H1 (cell line): ENCODE results near the gene PRSS50. TPM values are rescaled to one million over a fixed set of nuclear protein-coding genes. Genes with fewer than 3 reads are reported as not detected.

Experiments used
- BCL11A ChIP-seq, 2 experiments: IDR thresholded peaks; one replicate each; pipeline ENCODE4 v1.6.1; 2011; ENCODE audit warnings: low read depth in 2 of 2, low read length in 2 of 2, mild to moderate bottlenecking in 2 of 2
- BRCA1 ChIP-seq: IDR thresholded peaks from 2 replicates; pipeline ENCODE4 v1.6.1; 2012; ENCODE audit warnings: low read depth, low read length, improper control_type of control experiment
- CBX5 ChIP-seq: fragments of 300-800, 300-1000 bp; sonication (generic); IDR thresholded peaks from 2 replicates; pipeline ENCODE4 v1.7.1; 2016; ENCODE audit warnings: antibody characterized with exemption, low read length, low read depth
- CBX8 ChIP-seq: fragments of 300-800, 300-1000 bp; sonication (generic); IDR thresholded peaks from 2 replicates; pipeline ENCODE4 v1.7.1; 2016; ENCODE audit warnings: low read depth, low read length, borderline replicate concordance
- CEBPB ChIP-seq: IDR thresholded peaks from 2 replicates; pipeline ENCODE4 v1.6.1; 2012; ENCODE audit warnings: low read depth, low read length
- CTBP2 ChIP-seq: IDR thresholded peaks from 2 replicates; pipeline ENCODE4 v1.7.0; 2011; ENCODE audit warnings: borderline replicate concordance, mild to moderate bottlenecking, moderate library complexity, mixed read lengths, low read length; ENCODE audit not compliant: insufficient read depth, insufficient read length
- EZH2 ChIP-seq: fragments of 200-600 bp; sonication (generic); IDR thresholded peaks from 2 replicates; pipeline ENCODE4 v1.7.1; 2012; ENCODE audit warnings: low read depth, mild to moderate bottlenecking, moderate library complexity, low read length, inconsistent platforms; ENCODE audit not compliant: severe bottlenecking
- GTF2F1 ChIP-seq: IDR thresholded peaks from 2 replicates; pipeline ENCODE4 v1.6.1; 2012; ENCODE audit warnings: low read depth, low read length, improper control_type of control experiment, borderline replicate concordance
- NRF1 ChIP-seq: IDR thresholded peaks from 2 replicates; pipeline ENCODE4 v1.6.1; 2011; ENCODE audit warnings: mild to moderate bottlenecking, low read depth, low read length, improper control_type of control experiment
- POLR2A ChIP-seq, 2 experiments: IDR thresholded peaks; 1 replicate in 1 of 2; 2 replicates in 1 of 2; pipeline ENCODE4 v1.6.1; 2011; ENCODE audit warnings: low read depth in 2 of 2, low read length in 2 of 2, mild to moderate bottlenecking in 2 of 2; ENCODE audit errors: control extremely low read depth in 1 of 2
- POU5F1 ChIP-seq: IDR thresholded peaks from 2 replicates; pipeline ENCODE4 v1.6.1; 2011; ENCODE audit warnings: low read depth, mild to moderate bottlenecking, low read length, moderate library complexity
- RNF2 ChIP-seq: fragments of 200-900, 300-1000 bp; sonication (generic); IDR thresholded peaks from 2 replicates; pipeline ENCODE4 v1.7.1; 2016; ENCODE audit warnings: borderline replicate concordance, low read depth, mild to moderate bottlenecking, antibody characterized with exemption, low read length; ENCODE audit not compliant: poor library complexity, severe bottlenecking; ENCODE audit errors: missing control alignments
- SP4 ChIP-seq: IDR thresholded peaks from 2 replicates; pipeline ENCODE4 v1.6.1; 2012; ENCODE audit warnings: low read length, inconsistent platforms
- SRF ChIP-seq: IDR thresholded peaks from 2 replicates; pipeline ENCODE4 v1.6.1; 2011; ENCODE audit warnings: mild to moderate bottlenecking, low read depth, low read length, moderate library complexity
- TCF12 ChIP-seq: IDR thresholded peaks from 2 replicates; pipeline ENCODE4 v1.6.1; 2011; ENCODE audit warnings: low read depth, mild to moderate bottlenecking, low read length
- USF2 ChIP-seq: IDR thresholded peaks from 2 replicates; pipeline ENCODE4 v1.6.1; 2011; ENCODE audit warnings: low read length, improper control_type of control experiment
- ZNF274 ChIP-seq: IDR thresholded peaks from 2 replicates; pipeline ENCODE4 v1.7.0; 2012; ENCODE audit warnings: low read length, borderline replicate concordance; ENCODE audit errors: extremely low read depth
- polyA plus RNA-seq, 7 experiments: library from polyadenylated mRNA; depleted of rRNA in 3 of 7; stranded (reverse) in 5 of 7; unstranded in 2 of 7; fragments of >200 nt in 5 of 7; fragments of 200-250 nt in 2 of 7; gene quantifications; 1 replicate in 5 of 7; 2 replicates in 1 of 7; 4 replicates in 1 of 7; pipeline versions ENCODE4 v1.2.1 to v1.2.3, GENCODE V29; 2011 to 2013; ENCODE audit warnings: missing spikeins in 2 of 7, mixed read lengths in 2 of 7
- total RNA-seq: library from RNA; stranded (reverse); fragmentation: NEBNext Ultra II Directional; extraction: Animal tissue kit (Norgen Biotek cat#: 25700); gene quantifications from 2 replicates; pipeline ENCODE4 v1.2.1, GENCODE V29; 2021
- TF ChIP-seq, protein P1 (sequence below), 3 experiments: IDR thresholded peaks; 1 replicate in 2 of 3; 2 replicates in 1 of 3; pipeline versions ENCODE4 v1.5.1 to v1.6.1; 2011; ENCODE audit warnings: low read length in 3 of 3, mild to moderate bottlenecking in 3 of 3, inconsistent platforms in 2 of 3, low read depth in 1 of 3, moderate library complexity in 1 of 3; ENCODE audit not compliant: insufficient read depth in 1 of 3; ENCODE audit errors: control extremely low read depth in 1 of 3
- TF ChIP-seq, protein P2 (sequence below): IDR thresholded peaks from 2 replicates; pipeline ENCODE4 v1.6.1; 2012; ENCODE audit warnings: low read length, inconsistent platforms

PRSS50 gene
- total and polyA plus RNA-seq, 2 of the 8 experiments (the other 6 are each of a cell fraction or from before 2014, with no cell fraction given), result 0.47 to 0.71 TPM

GRCh38 chr3:46717447-46718231 is at the start of gene PRSS50 (continued):
- TF ChIP-seq, protein P1, sequence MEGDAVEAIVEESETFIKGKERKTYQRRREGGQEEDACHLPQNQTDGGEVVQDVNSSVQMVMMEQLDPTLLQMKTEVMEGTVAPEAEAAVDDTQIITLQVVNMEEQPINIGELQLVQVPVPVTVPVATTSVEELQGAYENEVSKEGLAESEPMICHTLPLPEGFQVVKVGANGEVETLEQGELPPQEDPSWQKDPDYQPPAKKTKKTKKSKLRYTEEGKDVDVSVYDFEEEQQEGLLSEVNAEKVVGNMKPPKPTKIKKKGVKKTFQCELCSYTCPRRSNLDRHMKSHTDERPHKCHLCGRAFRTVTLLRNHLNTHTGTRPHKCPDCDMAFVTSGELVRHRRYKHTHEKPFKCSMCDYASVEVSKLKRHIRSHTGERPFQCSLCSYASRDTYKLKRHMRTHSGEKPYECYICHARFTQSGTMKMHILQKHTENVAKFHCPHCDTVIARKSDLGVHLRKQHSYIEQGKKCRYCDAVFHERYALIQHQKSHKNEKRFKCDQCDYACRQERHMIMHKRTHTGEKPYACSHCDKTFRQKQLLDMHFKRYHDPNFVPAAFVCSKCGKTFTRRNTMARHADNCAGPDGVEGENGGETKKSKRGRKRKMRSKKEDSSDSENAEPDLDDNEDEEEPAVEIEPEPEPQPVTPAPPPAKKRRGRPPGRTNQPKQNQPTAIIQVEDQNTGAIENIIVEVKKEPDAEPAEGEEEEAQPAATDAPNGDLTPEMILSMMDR (IDR thresholded peaks at IDR 0.05; ENCODE audit: control extremely low read depth in 1 of 3, insufficient read depth in 1 of 3, low read depth in 1 of 3, low read length in 3 of 3), result peak in 2 of 3 experiments; percentile 98 to 100; a peak in 3 of 4 replicates
- no peak for TF ChIP-seq CBX8
- no peak for TF ChIP-seq EZH2
- TF ChIP-seq ZNF274, result no peak
- TF ChIP-seq, protein P2, sequence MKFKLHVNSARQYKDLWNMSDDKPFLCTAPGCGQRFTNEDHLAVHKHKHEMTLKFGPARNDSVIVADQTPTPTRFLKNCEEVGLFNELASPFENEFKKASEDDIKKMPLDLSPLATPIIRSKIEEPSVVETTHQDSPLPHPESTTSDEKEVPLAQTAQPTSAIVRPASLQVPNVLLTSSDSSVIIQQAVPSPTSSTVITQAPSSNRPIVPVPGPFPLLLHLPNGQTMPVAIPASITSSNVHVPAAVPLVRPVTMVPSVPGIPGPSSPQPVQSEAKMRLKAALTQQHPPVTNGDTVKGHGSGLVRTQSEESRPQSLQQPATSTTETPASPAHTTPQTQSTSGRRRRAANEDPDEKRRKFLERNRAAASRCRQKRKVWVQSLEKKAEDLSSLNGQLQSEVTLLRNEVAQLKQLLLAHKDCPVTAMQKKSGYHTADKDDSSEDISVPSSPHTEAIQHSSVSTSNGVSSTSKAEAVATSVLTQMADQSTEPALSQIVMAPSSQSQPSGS, result no peak
- TF ChIP-seq GTF2F1, result no peak
- TF ChIP-seq CEBPB, result no peak
- no peak for TF ChIP-seq BRCA1
- no peak for TF ChIP-seq SP4
- no peak for TF ChIP-seq RNF2
- peak; percentile 74 for TF ChIP-seq CTBP2
- TF ChIP-seq TCF12, result no peak
- 0 out of 2 replicates have a peak, but pooled peaks have one; percentile 5 for TF ChIP-seq SRF
- no peak for TF ChIP-seq POLR2A (IDR thresholded peaks at IDR 0.05; ENCODE audit: control extremely low read depth in 1 of 2, low read depth in 2 of 2, low read length in 2 of 2)
- TF ChIP-seq BCL11A (IDR thresholded peaks at IDR 0.05; ENCODE audit: low read depth in 2 of 2, low read length in 2 of 2), result no peak
- TF ChIP-seq POU5F1, result no peak
- TF ChIP-seq NRF1, result no peak
- no peak for TF ChIP-seq USF2
- no peak for TF ChIP-seq CBX5
